Osteocyte (in vitro differentiated cells): ENCODE results near the gene GDPD5. TPM values are rescaled to one million over a fixed set of nuclear protein-coding genes. Genes with fewer than 3 reads are reported as not detected.

Experiments
- DNase-seq: peaks from one replicate; pipeline ENCODE4 v3.0.0; 2021; ENCODE audit warnings: mixed read lengths; ENCODE audit not compliant: unreplicated experiment; ENCODE audit errors: extremely low spot score
- H3K27ac Mint-ChIP-seq: one replicate; pipeline ENCODE4 v1.8.0; 2021; ENCODE audit warnings: mild to moderate bottlenecking, mixed read lengths; ENCODE audit not compliant: unreplicated experiment
- H3K27me3 Mint-ChIP-seq: one replicate; pipeline ENCODE4 v1.8.0; 2021; ENCODE audit warnings: mixed read lengths; ENCODE audit not compliant: unreplicated experiment
- H3K36me3 Mint-ChIP-seq: one replicate; pipeline ENCODE4 v1.8.0; 2021; ENCODE audit warnings: mixed read lengths; ENCODE audit not compliant: unreplicated experiment
- H3K4me1 Mint-ChIP-seq: one replicate; pipeline ENCODE4 v1.8.0; 2021; ENCODE audit warnings: mixed read lengths; ENCODE audit not compliant: unreplicated experiment
- H3K4me3 Mint-ChIP-seq: one replicate; pipeline ENCODE4 v1.8.0; 2021; ENCODE audit warnings: mild to moderate bottlenecking, moderate library complexity, mixed read lengths; ENCODE audit not compliant: unreplicated experiment
- H3K9me3 Mint-ChIP-seq: one replicate; pipeline ENCODE4 v1.8.0; 2021; ENCODE audit warnings: mixed read lengths; ENCODE audit not compliant: unreplicated experiment
- total RNA-seq: library from RNA; stranded (reverse); gene quantifications from 2 replicates; pipeline ENCODE4 v1.2.1, GENCODE V29; 2021
- TF ChIP-seq, protein P1 (sequence below): fragments of 200-600 bp; sonication (generic); IDR thresholded peaks from 2 replicates; pipeline ENCODE4 v1.5.0; 2021; ENCODE audit warnings: antibody characterized with exemption, mild to moderate bottlenecking, moderate library complexity

GDPD5 gene
- total RNA-seq, 1 donor from 2014 or later = 3.1 TPM

DNA sequence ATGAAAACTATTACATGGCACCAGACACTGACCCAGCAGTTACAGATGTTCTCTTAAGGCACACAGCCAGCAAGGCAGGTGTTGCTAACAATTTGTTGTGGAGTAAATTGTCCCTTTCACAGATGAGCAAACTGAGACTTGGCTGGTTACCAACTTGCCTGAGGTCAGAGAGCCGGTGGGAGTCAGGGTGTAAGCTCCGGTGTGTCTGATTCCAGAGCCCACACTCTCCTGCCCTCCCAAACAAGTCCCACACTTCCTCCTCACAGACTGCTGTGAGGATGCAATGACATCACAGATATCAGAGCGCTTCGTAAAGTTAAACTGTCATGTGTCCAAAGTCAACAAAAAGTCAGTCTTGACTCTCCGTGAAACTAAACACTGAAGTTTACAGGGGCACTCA lies 12.5 kb downstream of the GDPD5 start:
- no peak for DNase-seq
- H3K9me3 Mint-ChIP-seq = no peaks in the 10 kb centered on the region
- no peak overlapping the region for H3K4me3 Mint-ChIP-seq
- TF ChIP-seq, protein P1, sequence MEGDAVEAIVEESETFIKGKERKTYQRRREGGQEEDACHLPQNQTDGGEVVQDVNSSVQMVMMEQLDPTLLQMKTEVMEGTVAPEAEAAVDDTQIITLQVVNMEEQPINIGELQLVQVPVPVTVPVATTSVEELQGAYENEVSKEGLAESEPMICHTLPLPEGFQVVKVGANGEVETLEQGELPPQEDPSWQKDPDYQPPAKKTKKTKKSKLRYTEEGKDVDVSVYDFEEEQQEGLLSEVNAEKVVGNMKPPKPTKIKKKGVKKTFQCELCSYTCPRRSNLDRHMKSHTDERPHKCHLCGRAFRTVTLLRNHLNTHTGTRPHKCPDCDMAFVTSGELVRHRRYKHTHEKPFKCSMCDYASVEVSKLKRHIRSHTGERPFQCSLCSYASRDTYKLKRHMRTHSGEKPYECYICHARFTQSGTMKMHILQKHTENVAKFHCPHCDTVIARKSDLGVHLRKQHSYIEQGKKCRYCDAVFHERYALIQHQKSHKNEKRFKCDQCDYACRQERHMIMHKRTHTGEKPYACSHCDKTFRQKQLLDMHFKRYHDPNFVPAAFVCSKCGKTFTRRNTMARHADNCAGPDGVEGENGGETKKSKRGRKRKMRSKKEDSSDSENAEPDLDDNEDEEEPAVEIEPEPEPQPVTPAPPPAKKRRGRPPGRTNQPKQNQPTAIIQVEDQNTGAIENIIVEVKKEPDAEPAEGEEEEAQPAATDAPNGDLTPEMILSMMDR = no peak
- no peaks in the 10 kb centered on the region for H3K4me1 Mint-ChIP-seq
- no peaks in the 10 kb centered on the region for H3K27me3 Mint-ChIP-seq
- H3K27ac Mint-ChIP-seq = no peak overlapping the region
- no peaks in the 10 kb centered on the region for H3K36me3 Mint-ChIP-seq

DNA sequence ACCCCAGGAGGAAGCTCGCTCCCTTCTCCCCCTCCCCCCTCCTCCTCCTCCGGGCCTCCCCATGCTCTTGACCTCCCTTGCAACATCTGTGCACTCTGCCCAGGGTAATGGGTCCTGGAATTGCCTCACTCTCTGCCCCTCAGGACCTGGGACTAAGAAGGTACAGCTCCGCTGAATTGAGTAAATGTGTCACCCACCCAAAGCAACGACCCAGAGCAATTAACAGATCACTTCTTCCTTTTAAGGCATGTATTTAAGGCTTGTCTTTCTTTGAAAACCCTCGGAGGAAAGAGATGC lies 15.1 kb downstream of the GDPD5 start:
- TF ChIP-seq, protein P1 = no peak
- H3K4me1 Mint-ChIP-seq = no peaks in the 10 kb centered on the region
- DNase-seq = no peak
- no peak overlapping the region for H3K4me3 Mint-ChIP-seq
- H3K36me3 Mint-ChIP-seq = no peaks in the 10 kb centered on the region
- H3K27ac Mint-ChIP-seq = no peak overlapping the region
- no peaks in the 10 kb centered on the region for H3K27me3 Mint-ChIP-seq
- H3K9me3 Mint-ChIP-seq = no peaks in the 10 kb centered on the region

DNA sequence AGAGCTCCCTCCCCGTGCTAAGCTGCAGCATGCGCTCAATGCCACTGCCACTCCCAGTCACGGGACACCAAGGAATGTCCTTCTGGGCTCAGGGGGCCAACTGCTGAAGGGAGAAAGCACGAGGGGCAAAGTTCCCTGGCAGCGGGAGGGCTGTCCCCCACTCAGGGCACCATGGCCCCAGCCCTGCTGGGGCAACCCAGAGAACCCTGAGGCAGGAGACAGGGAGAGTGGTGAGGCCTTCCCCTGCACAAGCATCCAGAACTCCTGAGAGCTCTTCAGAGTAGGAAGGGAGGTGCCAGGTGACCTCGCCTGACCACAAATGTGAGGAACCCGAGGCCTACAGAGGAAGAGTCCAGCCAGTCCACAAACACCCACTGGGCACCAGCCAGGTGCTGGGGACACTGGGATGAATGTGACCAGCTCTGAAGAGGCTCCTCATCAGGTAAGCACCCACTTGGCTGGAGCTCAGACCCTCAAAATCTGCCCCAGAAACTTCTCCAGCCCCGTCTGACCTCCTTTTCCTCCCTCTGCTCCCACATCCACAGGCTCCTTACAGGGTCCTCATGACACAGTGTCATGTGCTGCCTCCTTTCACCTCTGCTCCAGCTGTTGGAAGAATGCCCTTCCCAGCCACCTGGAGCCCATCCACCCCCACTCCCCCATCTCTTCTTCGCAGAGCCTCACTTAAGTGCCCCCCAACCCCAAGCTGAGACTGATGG lies 15.6 kb downstream of the GDPD5 start:
- Mint-ChIP-seq H3K27ac (no peak overlapping the region), H3K4me3 (no peak overlapping the region), H3K4me1 (no peaks in the 10 kb centered on the region), H3K36me3 (no peaks in the 10 kb centered on the region), H3K27me3 (no peaks in the 10 kb centered on the region), H3K9me3 (no peaks in the 10 kb centered on the region)
- TF ChIP-seq, protein P1 = no peak
- DNase-seq = no peak

DNA sequence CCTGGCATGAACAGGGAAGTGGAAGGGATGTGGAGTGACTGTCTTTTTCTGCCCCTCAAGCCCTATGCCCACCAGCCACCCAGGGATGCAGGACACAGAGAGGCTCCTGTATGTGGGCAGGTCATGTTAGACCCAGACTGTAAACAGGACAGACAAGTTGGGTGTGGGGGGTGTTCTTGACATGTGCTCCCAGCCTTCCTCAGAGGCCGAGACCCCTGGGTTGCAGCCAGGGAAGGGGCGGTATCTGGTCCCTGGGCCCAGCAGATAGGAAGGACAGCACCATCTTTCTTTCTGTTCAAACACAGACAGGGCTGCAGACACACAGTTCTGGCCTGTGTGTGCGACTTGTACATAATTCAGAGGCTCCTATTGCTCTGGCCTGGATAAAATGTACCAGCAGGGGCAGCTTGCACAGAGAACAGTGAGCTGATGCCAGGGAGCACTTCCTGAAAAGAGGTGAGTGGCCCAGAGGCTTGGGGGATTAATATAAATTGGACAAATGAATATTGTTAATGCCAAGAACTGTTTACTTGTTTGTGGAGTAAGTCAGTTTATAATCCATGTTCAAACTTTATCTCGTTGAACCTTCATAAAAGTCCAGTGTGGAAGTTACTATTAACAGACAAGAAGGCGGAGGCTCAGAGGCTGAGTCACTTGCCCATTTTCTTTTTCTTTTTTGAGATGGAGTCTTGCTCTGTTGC lies 16.6 kb downstream of the GDPD5 start:
- no peaks in the 10 kb centered on the region for H3K9me3 Mint-ChIP-seq

DNA sequence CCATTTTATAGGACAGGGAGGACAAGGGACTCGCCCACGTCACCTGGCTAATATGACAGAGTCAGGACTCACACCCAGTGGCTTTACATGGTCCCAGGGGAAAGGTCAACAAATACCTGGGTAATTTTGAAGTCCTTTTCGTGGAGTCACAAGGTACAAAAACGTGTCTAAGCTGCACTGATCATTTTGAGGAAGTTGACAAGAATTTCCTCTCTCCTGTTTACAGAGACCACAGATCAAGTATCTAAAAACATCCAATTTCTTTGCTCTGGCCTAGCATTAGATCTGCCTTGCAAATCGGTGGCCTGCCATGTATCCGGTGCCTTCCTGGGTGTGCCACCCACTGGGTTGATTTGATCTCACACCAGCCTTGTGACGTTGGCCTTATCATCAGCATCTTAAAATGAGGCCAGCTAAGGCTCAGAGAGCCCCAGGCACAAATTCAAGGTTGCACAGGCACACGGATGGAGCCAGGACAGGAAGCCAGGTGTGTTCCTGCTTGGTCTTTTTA lies 17.6 kb downstream of the GDPD5 start:
- H3K4me1 Mint-ChIP-seq = no peaks in the 10 kb centered on the region
- H3K27ac Mint-ChIP-seq = no peak overlapping the region
- H3K36me3 Mint-ChIP-seq = no peaks in the 10 kb centered on the region
- H3K9me3 Mint-ChIP-seq = no peaks in the 10 kb centered on the region
- no peak for DNase-seq
- TF ChIP-seq, protein P1 = no peak
- H3K27me3 Mint-ChIP-seq = no peaks in the 10 kb centered on the region
- no peak overlapping the region for H3K4me3 Mint-ChIP-seq

More for the DNA sequence above, 16.6 kb downstream of the GDPD5 start:
- Mint-ChIP-seq H3K27ac (no peak overlapping the region), H3K36me3 (no peaks in the 10 kb centered on the region), H3K4me1 (no peaks in the 10 kb centered on the region), H3K27me3 (no peaks in the 10 kb centered on the region), H3K4me3 (no peak overlapping the region)
- DNase-seq = no peak
- TF ChIP-seq, protein P1 = no peak
